Pulmonary artery endothelial cell (primary cell): ENCODE results near the gene CRYAB. TPM values are rescaled to one million over a fixed set of nuclear protein-coding genes. Genes with fewer than 3 reads are reported as not detected.
"Not testable (repeated sequence)": the region's sequence is repeated elsewhere in the genome, so short reads cannot be mapped to it uniquely, and the experiment has no call there.

Experiments used
- DNase-seq: peaks from one replicate; pipeline ENCODE4 v3.0.0-alpha.2; 2011; ENCODE audit warnings: low read depth, low spot score
- total RNA-seq: library from RNA; depleted of rRNA; stranded (reverse); fragments of >200 nt; gene quantifications from 2 replicates; pipeline ENCODE4 v1.2.3, GENCODE V29; 2014

The CRYAB gene
- total RNA-seq, 1 donor from 2014 or later, result 0.33 TPM

GRCh38 chr11:111933872-111934271, 22.3 kb upstream of the CRYAB start:
- DNase-seq, result no peak

GRCh38 chr11:111933176-111933575, 21.6 kb upstream of the CRYAB start:
- not testable (repeated sequence) for DNase-seq

- DNase-seq, result no peak
Measured at GRCh38 chr11:111932611-111932950, 21.0 kb upstream of the CRYAB start.

- DNase-seq, result no peak
Measured at GRCh38 chr11:111930472-111930871, 18.9 kb upstream of the CRYAB start.

GRCh38 chr11:111926505-111927391, 15.2 kb upstream of the CRYAB start:
- DNase-seq, result peak; percentile 89

GRCh38 chr11:111925953-111926352, 14.4 kb upstream of the CRYAB start:
- DNase-seq, result no peak

GRCh38 chr11:111923951-111924350, 12.4 kb upstream of the CRYAB start:
- DNase-seq, result no peak

GRCh38 chr11:111923351-111923788, 11.8 kb upstream of the CRYAB start:
- DNase-seq, result no peak

- DNase-seq, result no peak
Measured at GRCh38 chr11:111922803-111923202, 11.2 kb upstream of the CRYAB start.

GRCh38 chr11:111921541-111922230, 10.1 kb upstream of the CRYAB start:
- DNase-seq, result no peak

GRCh38 chr11:111920908-111921307, 9.3 kb upstream of the CRYAB start:
- DNase-seq, result no peak

- DNase-seq, result no peak
Measured at GRCh38 chr11:111918390-111919256, 7.1 kb upstream of the CRYAB start, which contains the start of gene C11orf52. Gene C11orf52 (plus strand): TSS chr11:111918913. CDS start chr11:111918973, 60 bp downstream.

GRCh38 chr11:111917788-111918187, 6.2 kb upstream of the CRYAB start:
- DNase-seq, result no peak

GRCh38 chr11:111917312-111917711, 5.7 kb upstream of the CRYAB start:
- DNase-seq, result no peak

- no peak for DNase-seq
Measured at GRCh38 chr11:111916768-111917167, 5.2 kb upstream of the CRYAB start.

GRCh38 chr11:111913997-111914396, 2.4 kb upstream of the CRYAB start:
- no peak for DNase-seq

- no peak for DNase-seq
Measured at GRCh38 chr11:111913031-111913861, 1.7 kb upstream of the CRYAB start.

GRCh38 chr11:111912535-111912934, 965 bp upstream of the CRYAB start, which contains the start of gene HSPB2:
Gene HSPB2 (plus strand): TSS chr11:111912734. CDS start chr11:111912830, 96 bp downstream.
- no peak for DNase-seq

GRCh38 chr11:111910676-111911562, 651 bp downstream of the CRYAB start:
- DNase-seq, result no peak

- no peak for DNase-seq
Measured at GRCh38 chr11:111909378-111909777, 2.2 kb downstream of the CRYAB start.
